Subcutaneous adipose tissue (tissue), 4 donors: ENCODE results near the gene SMG6. TPM values are rescaled to one million over a fixed set of nuclear protein-coding genes. Genes with fewer than 3 reads are reported as not detected.

Experiments
- total RNA-seq, 4 donors: library from RNA; depleted of rRNA; stranded (reverse); fragments of >200 nt; gene quantifications; one replicate each; pipeline ENCODE4 v1.1.0, GENCODE V29; 2016
- TF ChIP-seq, protein P1 (sequence below): fragments of 450-650 bp; IDR thresholded peaks from one replicate; pipeline ENCODE4 v1.5.1; 2016; ENCODE audit warnings: low read depth, mild to moderate bottlenecking, control low read depth, antibody characterized with exemption, moderate library complexity

The SMG6 gene
- total RNA-seq, 4 donors from 2014 or later, result 14.5 to 50.7 (median 19.4) TPM

DNA sequence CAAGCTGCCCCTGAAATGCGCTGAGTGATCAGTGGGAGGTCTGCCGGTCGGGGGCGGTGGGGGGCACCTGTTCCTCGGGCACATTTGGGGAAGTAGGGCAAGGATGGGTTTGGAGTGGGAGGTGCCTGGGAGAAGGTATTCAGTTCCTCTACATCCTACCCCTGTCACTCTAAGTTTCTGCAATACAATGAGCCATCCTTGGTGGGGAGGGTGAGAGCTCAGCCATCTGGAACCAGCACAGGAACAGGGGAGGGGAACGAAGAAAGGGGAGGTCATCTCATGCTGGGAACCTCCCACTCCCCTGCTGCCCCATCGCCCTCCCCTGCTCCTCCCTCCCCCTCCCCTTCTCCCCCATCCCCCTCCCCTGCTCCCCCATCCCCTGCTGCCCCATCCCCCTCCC, 269.4 kb downstream of the SMG6 start:
- TF ChIP-seq, protein P1, sequence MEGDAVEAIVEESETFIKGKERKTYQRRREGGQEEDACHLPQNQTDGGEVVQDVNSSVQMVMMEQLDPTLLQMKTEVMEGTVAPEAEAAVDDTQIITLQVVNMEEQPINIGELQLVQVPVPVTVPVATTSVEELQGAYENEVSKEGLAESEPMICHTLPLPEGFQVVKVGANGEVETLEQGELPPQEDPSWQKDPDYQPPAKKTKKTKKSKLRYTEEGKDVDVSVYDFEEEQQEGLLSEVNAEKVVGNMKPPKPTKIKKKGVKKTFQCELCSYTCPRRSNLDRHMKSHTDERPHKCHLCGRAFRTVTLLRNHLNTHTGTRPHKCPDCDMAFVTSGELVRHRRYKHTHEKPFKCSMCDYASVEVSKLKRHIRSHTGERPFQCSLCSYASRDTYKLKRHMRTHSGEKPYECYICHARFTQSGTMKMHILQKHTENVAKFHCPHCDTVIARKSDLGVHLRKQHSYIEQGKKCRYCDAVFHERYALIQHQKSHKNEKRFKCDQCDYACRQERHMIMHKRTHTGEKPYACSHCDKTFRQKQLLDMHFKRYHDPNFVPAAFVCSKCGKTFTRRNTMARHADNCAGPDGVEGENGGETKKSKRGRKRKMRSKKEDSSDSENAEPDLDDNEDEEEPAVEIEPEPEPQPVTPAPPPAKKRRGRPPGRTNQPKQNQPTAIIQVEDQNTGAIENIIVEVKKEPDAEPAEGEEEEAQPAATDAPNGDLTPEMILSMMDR, result no peak

DNA sequence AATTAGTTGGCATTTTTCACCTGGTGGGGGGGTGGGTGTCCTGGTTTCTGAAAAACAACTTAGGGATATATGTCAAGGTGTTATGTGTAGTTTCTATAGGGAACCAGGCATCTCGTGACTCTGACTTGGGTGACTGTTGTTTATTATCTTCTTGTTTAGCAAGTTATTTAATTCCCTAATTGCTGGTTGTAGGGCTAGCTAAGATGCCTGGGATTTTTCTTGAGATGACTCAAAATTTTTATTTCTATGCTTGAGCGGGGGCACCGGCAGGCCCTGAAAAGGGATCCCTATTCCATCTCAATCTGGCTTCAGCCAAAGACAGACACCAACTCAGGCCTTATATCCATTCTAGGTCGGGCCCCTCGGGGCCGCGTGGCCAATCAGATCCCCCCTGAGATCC, 270.4 kb downstream of the SMG6 start:
- TF ChIP-seq, protein P1, result no peak

DNA sequence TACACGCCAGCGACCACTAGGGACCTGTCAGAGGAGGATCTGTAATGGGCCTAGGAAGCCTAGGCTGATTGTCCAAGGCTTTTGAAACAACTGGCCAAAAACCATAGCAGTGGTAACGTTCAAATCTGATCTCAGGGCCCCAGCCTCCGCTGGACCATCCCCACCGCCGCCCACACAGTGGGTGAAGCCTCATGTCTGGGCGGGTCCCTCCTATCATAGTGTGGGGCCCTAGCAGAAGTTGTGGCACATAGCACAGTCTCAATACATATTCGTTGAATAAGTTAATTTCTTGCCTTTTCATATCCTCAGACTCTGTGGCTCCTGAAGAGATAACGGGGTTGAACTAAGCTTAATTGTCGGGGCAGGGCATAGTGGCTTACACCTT, 272.8 kb downstream of the SMG6 start:
- TF ChIP-seq, protein P1, result no peak

DNA sequence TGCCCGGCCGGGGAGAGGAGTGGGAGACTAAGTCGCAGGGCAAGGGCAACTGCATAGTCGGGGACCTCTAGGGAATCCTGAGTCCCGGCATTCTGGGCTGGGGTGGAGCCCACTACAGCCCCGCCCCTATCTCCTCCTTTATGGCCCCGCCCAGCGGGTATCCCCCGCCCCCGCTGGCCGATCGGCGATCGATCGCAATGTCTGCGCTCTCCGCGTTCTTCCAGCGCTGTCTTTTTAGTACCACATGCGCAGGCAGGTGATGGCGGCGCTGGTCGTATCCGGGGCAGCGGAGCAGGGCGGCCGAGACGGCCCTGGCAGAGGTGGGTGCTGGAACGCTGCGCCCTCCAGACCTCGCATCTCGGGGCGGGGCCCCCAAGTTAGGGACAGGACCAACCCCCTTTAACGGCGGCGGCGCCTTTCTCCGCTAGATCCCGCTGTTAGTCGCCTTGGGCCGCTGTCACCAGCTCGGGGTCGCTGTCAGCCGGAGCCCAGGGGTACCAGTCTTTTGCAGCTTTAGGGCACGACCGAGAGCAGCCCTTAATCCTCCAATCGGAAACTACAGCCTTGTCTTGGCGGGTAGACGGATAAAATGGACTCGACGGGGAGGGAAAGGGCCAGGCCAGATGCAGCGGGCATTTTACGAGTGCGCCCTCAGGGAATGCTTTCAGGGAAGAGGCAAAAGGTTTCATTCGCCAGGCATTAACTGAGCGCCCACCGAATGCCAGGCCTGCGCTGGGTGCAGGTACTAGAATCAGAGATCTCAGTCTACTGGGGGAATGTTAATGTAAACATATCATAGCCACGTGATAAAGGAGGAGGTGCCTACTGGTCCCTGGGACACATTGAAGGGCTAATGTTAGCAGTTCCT, 273.4 kb downstream of the SMG6 start, which contains the start of gene DPH1:
DPH1 (plus strand) TSS at position 243 of the 868 bp plus-strand sequence; CDS start at position 260, 17 bp downstream.
- TF ChIP-seq, protein P1, result no peak

DNA sequence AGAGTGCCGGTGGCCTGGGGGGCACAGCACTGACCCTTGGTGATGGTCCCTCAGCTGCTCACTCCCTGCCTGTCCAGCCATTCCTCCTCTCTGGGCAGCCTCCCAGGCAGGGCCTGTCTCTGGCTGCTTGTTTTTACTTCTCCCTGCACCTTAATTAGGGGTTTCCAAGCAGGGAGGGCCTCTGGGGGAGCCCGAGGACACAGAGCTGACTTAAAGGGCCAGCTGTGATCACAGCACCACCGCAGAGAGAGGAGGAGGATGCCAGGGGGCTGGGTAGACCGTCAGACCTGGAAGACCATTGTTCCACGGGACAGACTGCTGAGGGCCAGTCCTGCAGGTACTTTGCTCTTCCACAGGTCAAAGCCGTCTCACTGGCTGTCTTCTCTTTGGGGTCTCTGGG, 274.8 kb downstream of the SMG6 start:
- TF ChIP-seq, protein P1, result no peak

DNA sequence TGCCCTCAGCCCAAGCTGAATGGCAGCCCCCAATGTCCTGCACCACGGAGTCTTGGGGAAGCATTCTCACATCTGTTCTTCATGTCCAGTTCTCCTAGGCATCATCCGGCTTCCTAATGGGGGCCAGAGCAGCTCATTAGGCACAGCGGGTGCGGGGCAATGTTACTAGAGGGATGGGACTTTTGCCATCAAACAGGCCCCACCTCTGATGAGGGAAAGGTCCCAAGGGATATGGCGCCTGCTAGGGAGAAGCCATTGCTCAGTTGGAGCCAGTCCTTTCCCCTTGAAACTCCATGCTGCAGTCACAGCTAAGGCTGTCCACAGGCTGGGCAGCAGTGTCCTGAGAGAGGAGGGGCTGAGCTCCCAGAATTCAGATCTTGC, 275.4 kb downstream of the SMG6 start:
- TF ChIP-seq, protein P1, result no peak

DNA sequence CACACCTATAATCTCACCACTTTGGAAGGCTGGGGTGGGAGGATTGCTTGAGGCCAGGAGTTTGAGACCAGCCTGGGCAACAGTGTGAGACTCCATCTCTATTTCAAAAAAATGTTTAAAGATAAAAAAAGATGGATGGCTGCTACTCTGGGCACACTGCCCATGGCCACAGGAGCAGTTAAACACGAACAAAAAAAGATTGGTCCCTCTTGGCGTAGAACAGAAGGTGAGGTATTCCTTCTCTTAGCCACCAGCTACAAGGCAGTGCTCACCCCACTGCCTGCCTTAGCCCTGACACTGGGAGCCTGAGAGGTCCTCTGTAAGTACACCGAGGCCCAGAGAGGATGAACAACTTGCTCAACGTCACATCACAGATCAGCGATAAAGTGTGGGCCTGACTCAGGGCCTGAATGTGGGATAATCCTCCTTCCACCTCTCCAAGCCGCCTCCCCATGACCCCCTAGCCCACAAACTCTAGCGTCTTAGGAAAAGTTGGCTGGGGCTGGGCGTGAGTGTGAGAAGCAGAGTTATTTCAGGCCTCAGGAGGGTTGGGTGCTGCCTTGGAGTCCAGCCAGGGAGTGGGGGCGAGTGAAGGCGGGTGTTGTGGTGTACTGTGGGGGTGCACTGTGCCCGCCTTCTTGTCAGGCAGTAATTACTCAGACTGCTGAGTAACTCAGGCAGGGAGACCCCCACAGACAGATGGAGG, 275.9 kb downstream of the SMG6 start:
- TF ChIP-seq, protein P1, result no peak
